ENCODE measurements around the gene NAPA.

GRCh38 chr19:47509170-47509847 is 5.6 kb downstream of the NAPA start:
- no peak for TF ChIP-seq POLR2AphosphoS5 (IDR thresholded peaks at IDR 0.05; ENCODE audit: low read depth, low read length)
- no peak for TF ChIP-seq POLR2A (IDR thresholded peaks at IDR 0.05; ENCODE audit: low read depth, low read length)
